ENCODE results near the gene TBC1D14.

Gene TBC1D14

GRCh38 chr4:6929812-6930464 lies 20.3 kb downstream of the TBC1D14 start:
- no peak for DNase-seq (ENCODE audit: low read depth)

DNA sequence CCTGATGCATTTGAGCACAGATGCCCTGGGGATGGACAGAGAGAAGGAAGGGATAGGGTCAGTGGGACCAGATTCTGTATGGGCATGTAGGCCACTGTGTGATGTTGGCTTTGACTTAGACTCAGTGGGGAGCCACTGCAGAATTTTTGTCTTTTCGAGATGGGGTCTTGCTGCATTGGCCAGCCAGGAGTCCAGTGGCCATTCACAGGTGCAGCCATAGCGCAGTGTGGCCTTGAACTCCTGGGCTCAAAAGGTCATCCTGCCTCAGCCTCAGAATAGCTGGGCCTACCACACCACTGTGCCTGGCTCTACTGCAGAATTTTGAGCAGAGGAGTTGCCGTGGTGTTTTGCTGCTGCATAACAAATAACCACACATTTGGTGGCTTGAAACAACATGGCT lies 22.8 kb downstream of the TBC1D14 start:
- no peak for DNase-seq (ENCODE audit: low read depth)

DNA sequence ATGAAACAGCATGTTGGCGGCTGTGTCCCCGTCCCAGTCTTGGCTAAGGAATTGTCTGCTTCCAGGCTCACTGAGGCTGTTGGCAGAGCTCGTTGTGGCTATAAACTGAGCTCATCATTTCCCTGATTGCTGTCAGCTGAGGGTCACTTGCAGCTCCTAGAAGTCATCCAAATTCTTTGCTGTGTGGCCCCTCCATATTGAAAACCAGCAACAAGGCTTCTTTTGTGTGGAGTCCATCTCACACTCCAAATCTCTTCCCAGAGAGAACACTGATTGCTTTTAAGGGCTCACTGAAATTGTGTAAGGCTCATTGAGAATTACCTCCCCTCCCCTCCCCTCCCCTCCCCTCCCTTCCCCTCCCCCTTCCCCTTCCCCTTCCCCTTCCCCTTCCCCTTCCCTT lies 23.3 kb downstream of the TBC1D14 start:
- no peak for DNase-seq (ENCODE audit: low read depth)

DNA sequence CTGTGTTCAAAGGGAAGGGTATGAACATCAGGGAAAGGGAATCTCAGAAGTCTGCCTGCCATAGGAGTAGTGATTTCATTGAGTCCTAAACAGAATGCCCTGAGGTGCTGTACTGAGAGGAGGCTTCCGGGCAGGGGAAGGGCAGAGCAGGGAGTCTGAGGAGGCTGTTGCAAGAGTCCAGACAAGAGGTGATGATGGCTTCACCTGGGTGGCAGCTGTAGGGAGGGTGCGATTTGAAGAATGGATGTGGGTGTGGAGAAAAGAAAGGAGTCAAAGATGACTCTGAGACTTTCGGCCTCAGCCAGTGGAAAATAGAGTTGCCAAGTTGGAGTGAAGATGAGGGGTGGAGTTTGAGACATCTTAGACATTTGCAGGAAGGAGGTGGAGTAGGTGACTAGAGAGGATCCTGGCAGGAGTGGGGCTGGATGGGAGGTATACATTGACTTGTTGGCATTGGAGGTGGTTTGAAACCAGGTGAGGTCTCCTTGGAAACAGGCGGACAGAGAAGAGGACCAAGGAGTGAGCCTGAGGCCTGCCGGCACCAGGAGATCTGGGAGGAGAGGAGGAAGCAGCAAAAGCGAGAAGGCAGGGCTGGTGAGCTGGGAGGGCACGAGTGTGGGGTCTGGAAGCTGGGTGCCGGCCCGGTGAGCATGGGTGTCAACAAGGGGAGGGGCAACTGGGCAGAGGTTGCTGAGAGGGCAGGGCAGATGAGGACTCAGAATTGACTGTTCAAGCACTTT lies 24.2 kb downstream of the TBC1D14 start:
- DNase-seq (ENCODE audit: low read depth), result no peak

DNA sequence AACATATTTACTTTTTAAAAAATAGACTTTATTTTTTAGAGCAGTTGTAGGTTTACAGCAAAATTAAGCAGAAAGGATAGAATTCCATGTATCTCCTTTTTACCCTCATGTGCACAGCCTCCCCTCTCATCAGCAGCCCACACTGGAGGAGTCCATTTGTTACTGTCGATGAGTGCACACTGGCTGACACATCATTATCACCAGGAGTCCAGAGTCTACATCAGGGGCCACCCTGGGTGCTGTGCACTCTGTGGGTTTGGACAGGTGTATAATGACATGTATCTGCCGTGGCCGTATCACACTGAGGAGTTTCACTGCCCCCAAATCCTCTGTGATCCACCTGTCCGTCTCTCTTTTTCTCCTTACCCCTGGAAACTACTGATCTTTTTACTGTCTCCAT lies 26.3 kb downstream of the TBC1D14 start:
- no peak for DNase-seq (ENCODE audit: low read depth)

DNA sequence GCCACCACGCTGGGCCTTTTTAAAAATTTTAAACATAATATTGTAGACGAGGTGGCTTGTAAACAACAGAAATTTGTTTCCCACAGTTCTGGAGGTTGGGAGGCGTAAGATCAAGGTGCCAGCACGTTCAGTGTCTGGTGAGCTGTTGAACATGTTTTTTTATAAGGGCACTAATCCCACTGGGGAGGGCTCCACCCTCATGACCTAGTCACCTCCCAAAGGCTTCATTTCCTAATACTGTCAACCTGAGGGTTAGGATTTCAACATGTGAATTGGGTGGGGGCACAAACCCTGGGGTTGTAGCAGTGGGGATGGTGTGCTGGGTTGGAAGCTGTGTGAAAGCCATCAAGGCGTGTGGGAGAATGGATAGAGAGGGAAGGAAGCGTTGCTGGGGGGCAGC lies 27.6 kb downstream of the TBC1D14 start:
- DNase-seq (ENCODE audit: low read depth), result no peak

DNA sequence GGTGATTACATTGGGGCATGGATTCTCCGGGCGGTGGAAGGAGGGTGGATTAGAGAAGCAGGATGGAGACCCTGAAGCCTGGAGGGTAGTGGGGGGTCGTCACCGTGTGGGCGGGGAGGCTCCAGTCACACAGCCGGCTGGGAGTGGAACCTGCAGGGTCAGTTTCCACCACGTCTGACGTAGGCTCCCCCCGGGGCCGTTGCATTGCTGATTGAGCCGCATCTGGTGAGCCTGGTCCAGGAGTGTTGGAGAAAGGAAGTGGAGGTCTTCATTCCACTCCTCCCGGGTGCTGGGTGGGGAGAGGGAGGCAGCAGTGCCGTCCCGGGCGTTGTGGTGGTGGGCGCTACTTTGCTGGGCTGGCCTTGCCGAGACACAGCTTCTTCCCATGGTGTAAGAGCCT lies 28.1 kb downstream of the TBC1D14 start:
- no peak for DNase-seq (ENCODE audit: low read depth)

DNA sequence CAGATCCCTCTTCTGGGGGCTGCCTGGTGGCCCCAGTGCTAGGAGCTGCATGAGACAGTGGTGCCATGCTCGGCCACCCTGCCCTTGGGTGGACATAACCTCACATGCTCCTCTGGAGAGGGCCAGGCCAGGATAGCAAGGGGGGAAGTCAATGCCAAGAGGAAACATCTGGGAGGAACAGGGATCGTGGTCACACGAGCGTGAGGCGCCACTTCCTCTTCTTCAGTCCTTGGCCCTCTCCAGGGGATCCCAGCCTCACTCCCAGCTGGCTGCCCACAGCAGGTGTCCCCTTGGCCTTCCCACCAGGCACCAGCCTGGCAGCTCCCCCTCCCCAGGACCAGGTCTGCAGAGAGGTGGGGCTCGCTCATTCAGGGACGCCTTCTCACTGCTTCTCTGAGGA lies 28.6 kb downstream of the TBC1D14 start:
- DNase-seq (ENCODE audit: low read depth), result no peak

DNA sequence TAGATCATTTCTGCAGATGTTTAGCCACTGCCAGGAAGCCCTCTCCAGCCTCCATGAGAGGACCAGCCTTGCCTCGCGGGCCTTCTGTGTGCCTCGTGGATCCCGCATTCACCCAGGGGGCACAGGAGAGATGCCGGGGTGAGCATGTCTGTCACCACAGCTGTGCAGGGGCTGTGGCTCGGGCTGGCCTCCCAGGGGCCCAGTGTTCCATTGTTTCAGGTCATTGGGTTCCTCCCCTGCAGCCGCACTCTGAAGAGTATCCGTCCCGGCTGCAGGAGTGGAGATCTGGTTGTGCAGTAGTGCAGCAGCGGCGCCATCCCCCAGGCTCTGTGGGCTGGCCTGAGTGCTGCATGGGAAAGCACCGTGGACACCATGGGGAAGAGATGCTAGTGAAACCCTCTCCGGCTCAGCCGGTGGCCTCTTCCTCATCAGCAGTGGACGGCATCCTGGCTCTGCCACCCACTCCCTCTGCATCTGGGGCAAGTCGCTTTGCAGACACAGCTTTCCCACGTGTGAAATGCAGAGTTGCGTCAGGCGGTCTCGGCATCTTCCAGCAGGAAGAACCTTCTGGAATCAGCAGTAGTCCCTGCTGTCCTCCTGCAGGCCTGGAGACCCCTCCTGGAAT lies 29.1 kb downstream of the TBC1D14 start:
- no peak for DNase-seq (ENCODE audit: low read depth)

DNA sequence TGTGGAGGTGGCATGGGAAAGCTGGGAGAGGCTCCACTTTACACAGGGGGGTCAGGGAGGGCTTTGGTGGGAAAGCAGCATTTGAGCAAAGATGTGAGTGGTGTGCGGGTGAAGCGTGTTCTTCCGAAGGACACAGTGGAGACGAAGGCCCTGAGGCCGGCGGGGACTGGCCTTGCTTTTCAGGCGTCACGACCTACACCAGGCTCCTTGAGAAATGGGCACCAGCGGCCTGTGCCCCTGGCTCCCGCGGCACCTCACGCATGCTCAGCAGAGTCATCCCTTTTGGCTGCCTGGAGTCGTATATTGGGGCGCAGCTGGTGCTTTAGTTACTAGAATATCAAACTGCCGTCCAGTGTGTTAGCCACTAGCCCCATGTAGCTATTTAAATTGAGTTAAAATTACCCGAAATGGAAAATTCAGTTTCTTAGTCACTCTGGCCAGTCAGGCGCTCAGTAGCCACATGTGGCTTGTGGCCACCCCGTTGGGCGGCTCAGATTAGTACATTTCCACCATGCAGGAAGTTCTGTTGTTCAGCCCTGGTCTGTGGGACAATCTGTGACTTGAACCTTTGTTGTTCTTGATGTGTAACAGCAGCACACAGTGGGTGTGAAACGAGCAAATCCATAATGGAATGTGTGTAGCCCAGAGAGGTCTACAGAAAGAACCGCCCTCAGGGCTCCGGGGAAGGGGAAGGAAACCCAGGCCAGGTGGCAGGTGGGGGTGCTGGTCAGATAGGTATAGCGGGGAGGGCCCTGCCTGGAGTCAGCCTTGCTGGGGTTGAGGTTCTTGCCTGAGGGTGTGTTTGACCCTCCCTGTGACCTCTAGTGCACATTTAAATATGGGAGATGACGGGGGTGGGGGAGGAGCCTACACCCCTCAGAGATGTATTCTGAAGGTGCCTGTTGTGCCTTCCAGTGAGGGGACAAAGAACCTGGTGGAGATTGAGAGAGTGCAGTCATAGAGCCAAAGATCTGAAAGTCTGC lies 30.4 kb downstream of the TBC1D14 start:
- no peak for DNase-seq (ENCODE audit: low read depth)

- DNase-seq (ENCODE audit: low read depth), result no peak
Measured at GRCh38 chr4:6940744-6941137, 31.1 kb downstream of the TBC1D14 start.

DNA sequence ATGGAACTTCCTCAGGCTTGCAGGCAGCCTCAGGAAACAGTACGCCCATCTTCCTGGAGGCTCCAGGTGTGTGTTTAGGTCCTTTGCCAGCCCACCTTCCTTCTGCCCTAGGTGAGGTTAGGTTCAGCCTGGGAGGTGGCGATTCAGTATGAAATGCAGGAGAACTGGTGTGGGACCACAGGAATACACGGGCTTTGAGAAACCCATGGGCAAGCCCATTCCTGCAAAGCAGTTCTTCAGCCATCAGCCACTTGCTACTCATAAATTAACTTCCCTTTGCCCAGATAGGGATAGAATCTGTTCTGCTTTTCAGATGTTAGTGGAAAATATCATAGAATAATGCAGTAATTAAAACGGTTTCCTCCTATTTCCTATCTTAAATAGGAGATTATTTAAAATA lies 32.2 kb downstream of the TBC1D14 start:
- DNase-seq (ENCODE audit: low read depth), result no peak

- peak; percentile 30 for DNase-seq (ENCODE audit: low read depth)
Measured at GRCh38 chr4:6942238-6942800, 32.7 kb downstream of the TBC1D14 start.

GRCh38 chr4:6943012-6943884 lies 33.6 kb downstream of the TBC1D14 start:
- no peak for DNase-seq (ENCODE audit: low read depth)

DNA sequence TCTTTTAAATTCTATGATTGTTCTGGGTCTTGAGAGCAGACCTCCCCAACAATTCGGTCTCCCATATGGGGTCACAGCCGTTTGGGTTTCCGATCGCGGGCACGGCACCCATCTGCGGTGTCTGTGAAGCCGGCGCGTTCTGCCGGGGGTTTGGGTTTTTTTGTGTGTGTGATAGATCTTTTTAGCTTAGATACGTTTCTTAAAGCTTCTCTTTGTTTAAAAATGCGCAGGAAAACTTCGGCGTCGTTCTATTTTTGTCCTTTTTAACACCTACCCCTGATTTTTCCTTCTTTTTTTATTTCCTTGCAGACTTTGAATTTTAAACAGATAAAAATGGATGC lies 34.2 kb downstream of the TBC1D14 start:
- DNase-seq (ENCODE audit: low read depth), result no peak

DNA sequence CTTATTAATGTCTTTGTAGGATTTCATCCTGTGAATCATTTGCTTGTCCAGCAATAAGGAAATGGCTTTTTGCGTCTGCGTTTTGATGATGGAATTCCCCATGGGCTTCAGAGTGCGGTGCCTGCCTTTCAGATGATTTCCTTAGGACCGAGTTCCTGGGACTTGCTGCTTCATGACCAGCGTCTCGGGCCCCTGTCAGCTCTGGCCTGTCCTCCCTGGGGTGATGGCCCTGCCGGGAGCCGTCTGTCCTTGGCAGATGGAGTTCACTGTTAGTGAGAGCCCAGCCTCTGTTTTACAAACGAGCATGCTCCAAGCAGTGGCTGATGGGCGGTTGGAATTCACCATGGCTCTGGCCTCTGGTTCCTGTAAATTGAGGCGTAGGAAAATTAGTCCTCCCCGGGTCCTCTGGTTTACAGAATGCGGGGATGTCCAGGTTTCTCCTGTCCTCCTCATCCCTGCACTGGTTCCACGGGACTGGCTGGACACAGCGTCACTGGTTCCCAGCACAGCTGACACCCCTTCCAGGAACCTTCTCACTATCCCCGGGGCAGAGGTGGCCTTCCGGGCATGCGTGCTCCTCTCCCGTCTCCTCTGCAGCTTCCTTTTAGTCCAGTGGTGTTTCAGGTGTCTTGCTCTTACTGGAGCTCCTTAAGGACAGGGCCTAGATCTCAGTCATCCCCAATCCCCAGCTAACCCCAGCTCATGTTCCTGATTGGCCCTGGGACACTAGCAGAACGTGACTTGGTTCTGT lies 34.9 kb downstream of the TBC1D14 start:
- DNase-seq (ENCODE audit: low read depth), result no peak

DNA sequence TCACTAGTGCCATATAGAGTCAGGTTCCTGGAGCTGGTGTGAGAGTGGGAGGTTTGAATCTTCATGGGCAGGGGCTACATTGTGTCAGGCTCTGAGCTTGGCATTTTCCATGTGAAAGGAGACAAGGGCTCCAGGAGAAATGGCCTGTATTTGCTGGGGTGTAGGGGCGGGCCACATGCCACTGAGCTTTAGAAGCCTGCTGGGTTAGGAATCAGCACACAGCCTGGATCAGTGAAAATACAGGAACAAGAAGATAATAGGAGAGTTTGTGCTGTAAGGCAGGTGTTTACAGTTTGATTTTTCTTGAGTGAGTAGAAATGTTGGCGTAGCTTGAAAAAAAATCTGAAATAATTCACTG lies 35.4 kb downstream of the TBC1D14 start:
- no peak for DNase-seq (ENCODE audit: low read depth)

DNA sequence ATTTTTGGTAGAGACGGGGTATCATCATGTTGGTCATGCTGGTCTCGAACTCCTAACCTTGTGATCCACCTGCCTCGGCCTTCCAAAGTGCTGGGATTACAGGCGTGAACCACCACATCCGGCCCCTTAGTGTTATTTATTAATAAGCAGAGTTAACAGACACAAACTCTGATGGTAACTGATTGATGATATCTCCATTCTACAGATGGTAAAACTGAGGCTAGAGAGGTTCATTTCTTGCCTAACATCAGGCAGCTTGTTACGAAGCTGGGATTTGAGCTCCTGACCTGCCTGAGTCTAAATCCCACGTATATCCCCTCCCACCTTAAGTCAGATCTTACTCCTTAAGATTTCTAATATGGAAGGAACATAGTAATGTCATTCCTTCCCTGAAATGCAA lies 36.9 kb downstream of the TBC1D14 start:
- DNase-seq (ENCODE audit: low read depth), result no peak

- DNase-seq (ENCODE audit: low read depth), result no peak
Measured at GRCh38 chr4:6948134-6948460, 38.5 kb downstream of the TBC1D14 start.

GRCh38 chr4:6951880-6952381 lies 42.3 kb downstream of the TBC1D14 start:
- no peak for DNase-seq (ENCODE audit: low read depth)
